ENCODE data around the gene AKAP5.
A peak's percentile ranks its signal among the peaks of the same experiment; 100 is the strongest.
"Not testable (repeated sequence)": the region's sequence is repeated elsewhere in the genome, so short reads cannot be mapped to it uniquely, and the experiment has no call there.

AKAP5 gene

GRCh38 chr14:64504310-64504896 lies 39.1 kb downstream of the AKAP5 start, which contains the start of gene ZBTB1:
Gene ZBTB1 (plus strand): TSS chr14:64504770. CDS start chr14:64521505, 16,735 bp downstream.
- DNase-seq = peak; percentile 85 to 95

DNA sequence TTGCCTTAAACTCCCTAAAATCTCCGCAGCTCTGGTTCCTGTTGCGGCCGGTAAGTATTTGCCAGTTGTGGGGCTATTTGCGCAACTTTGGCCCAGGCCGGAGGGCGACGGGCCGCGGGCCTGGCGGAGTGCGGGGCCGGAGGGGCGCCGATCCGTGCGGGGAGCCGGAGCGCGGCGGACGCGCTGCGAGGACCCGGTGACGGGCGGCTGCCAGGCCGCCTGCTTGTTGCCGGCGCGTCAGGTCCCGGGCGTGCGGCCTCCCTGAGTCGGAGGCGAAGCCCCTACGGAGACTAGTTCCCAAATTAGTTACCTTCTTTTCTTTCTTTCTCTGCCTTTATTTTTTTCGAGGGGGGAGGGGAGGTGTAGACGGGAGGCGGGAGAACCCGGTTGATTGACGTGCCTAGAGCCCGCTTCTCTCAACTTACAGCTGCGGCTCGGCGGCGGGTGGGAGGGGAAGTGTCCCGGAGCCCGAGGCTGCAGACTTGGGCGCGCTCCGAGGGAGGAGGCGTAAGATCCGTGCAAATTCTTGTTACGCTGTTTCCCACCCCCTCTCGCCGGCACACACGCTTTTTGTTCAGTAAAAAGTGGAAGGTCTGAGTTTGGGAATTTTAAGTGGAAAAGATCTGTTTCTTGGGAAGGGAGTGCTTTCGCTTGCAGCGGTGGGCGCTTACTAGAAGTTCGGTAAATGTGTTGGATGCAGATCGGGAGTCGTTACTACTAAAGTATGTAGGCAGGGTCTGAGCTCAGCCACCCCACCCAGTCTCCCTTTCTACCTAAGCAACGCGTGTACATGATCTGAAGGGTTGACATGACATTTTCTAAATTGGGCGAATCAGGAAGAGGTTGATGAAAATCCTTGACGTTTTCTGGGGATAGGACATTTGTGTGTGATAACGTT lies 39.8 kb downstream of the AKAP5 start:
- DNase-seq = peak; percentile 86 to 88

DNA sequence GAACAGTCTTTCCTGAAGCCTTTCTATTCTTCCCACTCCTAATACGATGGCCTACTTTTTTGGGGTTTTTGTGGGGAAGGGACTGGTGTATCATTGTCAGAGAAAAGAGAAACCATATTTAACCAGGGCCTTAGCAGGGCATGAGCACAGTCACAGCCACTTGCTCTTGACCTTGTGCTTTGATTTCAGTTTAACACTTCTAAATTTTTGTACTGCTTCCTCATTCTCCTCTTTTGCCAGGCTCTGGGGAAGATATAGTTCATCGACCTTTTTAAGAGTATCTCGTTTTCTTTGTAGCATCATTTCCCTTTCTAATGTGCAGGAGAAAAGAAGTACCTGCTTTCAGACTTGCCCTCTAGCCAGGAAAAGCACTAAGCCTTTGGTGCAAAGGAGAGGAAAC lies 41.4 kb downstream of the AKAP5 start:
- peak in 1 of 2 donors; percentile 56 for DNase-seq

DNA sequence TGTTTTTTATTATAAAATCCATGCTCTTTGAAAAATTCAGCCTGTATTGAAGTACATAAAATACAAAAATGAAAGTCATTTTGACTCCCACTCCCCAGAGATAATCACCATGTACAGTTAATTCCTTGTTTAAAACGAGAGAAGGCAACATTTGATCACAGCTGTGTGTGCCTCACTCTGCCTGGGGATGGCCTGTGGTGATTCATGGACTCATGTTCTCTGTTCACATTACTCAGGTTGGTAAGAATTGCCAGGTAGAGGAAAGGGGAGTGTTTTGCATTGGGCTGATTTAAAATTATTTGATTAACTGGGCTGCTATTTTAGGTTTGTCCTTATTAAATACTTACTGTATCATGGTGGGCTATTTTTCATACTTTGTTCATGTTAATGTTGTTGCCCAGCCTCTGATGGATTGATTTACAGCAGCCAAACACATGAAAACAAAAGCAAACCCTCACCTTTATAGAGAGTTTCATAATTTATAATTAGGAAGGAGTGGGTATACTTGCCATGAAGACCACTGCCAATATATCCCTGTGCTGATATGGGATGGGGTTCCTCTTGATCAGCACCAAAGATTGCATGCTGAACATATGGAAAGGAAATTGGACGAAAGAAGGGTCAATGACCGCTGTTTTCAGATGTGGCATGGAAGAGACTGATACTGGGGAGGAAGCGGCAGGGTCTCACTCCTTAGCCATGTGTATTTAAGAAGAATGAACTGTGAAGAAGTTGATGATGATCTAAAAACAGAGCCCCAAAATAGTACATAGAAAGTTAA lies 42.3 kb downstream of the AKAP5 start:
- no peak for DNase-seq

DNA sequence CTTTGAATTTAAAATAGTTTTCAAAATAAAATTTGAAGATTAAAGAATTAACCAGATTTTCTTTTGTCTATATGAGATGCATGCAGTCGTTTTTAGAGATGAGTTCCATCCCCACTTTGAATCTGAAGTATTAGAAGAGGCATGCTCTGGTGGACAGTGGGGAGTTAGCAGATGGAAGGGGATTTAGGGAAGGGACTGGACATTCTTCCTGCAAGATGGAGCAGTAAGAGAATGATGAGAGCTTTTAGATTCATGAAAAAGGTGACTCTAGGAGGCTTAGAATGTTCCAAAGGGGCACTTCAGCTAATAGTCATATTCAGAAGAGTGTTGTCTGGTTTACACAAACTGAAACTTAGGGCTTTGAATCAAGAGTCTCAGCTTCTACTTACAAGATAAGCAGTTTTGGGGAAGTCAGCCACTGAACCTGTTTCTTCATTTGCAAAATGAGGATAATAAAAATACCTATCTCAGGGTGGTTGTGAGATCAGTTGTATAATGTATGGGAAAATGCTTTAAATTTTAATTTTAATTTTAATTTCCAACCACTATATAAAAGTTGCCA lies 43.0 kb downstream of the AKAP5 start:
- DNase-seq = no peak

DNA sequence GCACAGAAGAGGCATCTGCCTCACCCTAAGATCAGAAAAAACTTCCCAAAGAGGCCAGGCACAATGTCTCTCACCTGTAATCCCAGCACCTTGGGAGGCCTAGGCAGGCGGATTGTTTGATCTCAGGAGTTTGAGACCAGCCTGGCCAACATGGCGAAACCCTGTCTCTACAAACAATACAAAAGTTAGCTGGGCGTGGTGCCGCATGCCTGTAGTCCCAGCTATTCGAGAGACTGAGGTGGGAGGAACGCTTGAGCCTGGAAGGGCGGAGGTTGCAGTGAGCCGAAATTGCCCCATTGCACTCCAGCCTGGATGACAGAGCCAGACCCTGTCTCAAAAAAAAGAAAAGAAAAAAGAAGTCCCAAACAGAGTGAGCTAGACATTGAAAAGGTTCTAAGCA lies 43.7 kb downstream of the AKAP5 start:
- no peak for DNase-seq

DNA sequence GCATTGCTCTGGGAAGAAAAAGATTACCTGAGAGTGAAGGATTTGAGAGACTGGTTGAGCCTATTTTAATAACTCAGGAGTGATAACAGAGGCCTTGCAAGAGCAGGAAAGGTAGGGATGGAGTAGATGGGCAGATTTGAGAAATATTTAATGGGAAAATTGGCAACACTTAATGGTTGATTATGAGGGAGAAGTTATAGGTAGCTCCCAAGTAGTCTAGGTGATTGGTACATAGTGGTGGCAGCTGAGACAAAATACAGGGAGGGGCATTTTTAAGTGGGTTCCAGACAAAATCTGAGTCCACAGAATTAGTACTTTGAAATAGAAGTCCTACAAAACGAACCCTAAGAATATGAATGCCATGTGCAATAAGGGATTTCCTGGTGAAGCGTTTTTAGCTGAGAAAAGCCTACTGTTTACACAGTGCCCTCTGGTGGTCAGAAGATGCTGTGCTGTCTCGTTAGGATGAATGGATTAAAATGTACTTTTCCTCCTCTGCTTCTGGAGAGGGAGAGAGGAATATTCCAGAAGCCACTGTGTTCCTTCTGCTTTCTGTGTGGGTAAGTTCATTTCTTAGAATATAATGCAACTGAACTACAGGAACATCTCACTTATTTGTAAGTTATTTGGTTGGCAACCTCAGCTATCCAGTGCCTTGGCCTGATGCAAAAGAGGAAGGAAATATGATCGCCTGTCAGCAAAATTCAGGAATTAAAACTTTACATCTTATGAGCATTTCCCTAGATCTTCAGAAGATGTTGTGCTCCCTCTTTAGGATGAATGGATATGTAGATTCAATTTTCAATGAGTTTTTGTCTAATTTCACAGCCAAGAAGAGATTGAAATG lies 45.7 kb downstream of the AKAP5 start:
- peak; percentile 67 to 90 for DNase-seq

DNA sequence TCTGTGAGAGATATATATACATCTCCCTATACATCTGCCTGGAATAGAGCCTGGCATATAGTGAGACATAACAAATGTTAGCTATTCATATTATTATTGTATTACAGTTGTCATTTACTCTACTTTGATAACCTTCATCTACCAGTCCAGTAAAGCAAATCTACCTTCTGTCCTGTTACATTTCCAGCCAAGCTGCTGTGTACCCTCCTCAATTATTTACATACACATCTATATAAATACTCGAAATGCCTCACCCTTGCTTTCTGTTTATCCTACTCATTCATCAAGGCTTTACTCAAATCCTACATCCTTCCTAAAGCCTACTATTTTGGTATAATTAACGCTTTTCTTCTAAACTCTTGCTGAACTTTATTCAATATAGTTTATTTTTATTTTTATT lies 48.0 kb downstream of the AKAP5 start:
- DNase-seq = no peak

DNA sequence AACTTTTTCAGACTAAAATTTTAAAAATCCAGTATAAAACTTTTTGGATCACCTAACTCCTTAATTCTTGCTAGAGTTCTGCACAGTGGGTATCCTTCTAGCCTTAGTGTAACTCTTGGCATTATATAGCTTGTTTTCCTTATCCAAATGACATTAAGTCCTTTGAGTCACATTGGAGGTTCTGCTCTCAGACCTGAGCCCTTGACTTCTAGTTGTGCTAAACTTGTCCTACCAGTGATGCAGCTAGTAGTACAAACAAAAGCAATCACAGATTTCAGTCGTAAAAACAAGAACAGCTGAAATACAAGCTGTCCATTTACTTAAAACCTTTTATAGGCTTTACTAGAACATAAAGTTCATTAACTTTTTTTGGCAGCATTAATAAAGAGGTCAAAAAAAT lies 49.8 kb downstream of the AKAP5 start:
- DNase-seq = no peak

GRCh38 chr14:64516969-64517368 lies 51.7 kb downstream of the AKAP5 start:
- no peak for DNase-seq

GRCh38 chr14:64517667-64518066 lies 52.4 kb downstream of the AKAP5 start:
- not testable (repeated sequence) for DNase-seq

GRCh38 chr14:64518229-64518628 lies 52.9 kb downstream of the AKAP5 start:
- no peak for DNase-seq

DNA sequence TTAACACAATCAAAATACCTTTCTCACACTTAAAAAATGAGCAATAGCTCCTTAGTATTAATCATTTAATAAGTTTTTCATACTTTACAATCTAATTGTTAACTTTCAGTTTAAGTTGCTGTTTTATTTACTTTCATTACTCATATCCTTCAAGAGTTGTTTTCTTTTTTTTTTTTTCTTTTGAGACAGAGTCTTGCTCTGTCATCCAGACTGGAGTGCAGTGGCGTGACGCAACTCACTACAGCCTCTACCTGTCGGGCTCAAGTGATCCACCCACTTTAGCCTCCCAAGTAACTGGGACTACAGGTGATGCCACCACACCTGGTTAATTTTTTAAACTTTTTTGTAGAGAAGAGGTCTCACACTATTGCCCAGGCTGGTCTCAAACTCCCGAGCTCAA lies 55.4 kb downstream of the AKAP5 start:
- DNase-seq = no peak

DNA sequence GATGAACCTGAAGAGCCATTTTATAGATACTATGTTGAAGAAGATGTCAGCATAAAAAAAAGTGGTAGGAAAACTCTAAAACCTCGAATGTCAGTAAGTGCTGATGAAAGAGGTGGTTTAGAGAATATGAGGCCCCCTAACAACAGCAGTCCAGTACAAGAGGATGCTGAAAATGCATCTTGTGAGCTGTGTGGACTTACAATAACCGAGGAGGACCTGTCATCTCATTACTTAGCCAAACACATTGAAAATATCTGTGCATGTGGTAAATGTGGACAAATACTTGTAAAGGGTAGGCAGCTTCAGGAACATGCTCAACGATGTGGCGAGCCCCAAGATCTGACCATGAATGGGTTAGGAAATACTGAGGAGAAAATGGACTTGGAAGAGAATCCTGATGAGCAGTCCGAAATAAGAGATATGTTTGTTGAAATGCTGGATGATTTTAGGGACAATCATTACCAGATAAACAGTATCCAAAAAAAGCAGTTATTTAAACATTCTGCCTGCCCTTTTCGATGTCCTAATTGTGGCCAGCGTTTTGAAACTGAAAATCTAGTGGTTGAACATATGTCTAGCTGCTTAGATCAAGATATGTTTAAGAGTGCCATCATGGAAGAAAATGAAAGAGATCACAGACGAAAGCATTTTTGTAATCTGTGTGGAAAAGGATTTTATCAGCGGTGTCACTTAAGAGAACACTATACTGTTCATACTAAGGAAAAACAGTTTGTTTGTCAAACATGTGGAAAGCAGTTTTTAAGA lies 57.5 kb downstream of the AKAP5 start:
- DNase-seq = no peak
